Activated T-helper 2 cell treated with anti-CD3 and anti-CD28 coated beads, Interferon-gamma antibody, Interleukin-2, Interleukin-4, amounts not matched to agents 10 μg/mL and 5 μg/mL and 100 μg/mL, durations not matched to agents 14 hours and 24 hours and 36 hours (primary cell): ENCODE data around the gene CHKA. TPM values are rescaled to one million over a fixed set of nuclear protein-coding genes. Genes with fewer than 3 reads are reported as not detected.

Experiments
- DNase-seq: peaks from one replicate; pipeline ENCODE4 v3.0.0; 2021; ENCODE audit warnings: low spot score
- H3K27ac Mint-ChIP-seq: one replicate; pipeline ENCODE4 v1.8.0; 2021; ENCODE audit warnings: mixed read lengths
- H3K27me3 Mint-ChIP-seq: one replicate; pipeline ENCODE4 v1.8.0; 2021; ENCODE audit warnings: low read depth, mixed read lengths
- H3K36me3 Mint-ChIP-seq: one replicate; pipeline ENCODE4 v1.8.0; 2021; ENCODE audit warnings: low read depth, mixed read lengths
- H3K4me1 Mint-ChIP-seq: one replicate; pipeline ENCODE4 v1.8.0; 2021; ENCODE audit warnings: low read depth, mixed read lengths
- H3K4me3 Mint-ChIP-seq: one replicate; pipeline ENCODE4 v1.8.0; 2021; ENCODE audit warnings: low read depth, mild to moderate bottlenecking, moderate library complexity, mixed read lengths
- H3K9me3 Mint-ChIP-seq: one replicate; pipeline ENCODE4 v1.8.0; 2021; ENCODE audit warnings: mixed read lengths
- intact Hi-C: fragments of 100-400 bp; cut with micrococcal nuclease; formaldehyde crosslinking; loops from one replicate; pipeline ENCODE4 v1.15.1; 2023
- total RNA-seq: library from RNA; stranded (reverse); gene quantifications from 2 replicates; pipeline ENCODE4 v1.2.3, GENCODE V29; 2022

CHKA gene
- total RNA-seq, 1 donor from 2014 or later, result 16.9 TPM

- Mint-ChIP-seq H3K27ac (no peak overlapping the region), H3K4me3 (no peak overlapping the region), H3K9me3 (no peaks in the 10 kb centered on the region), H3K27me3 (no peaks in the 10 kb centered on the region), H3K4me1 (no peaks in the 10 kb centered on the region), H3K36me3 (peaks cover 40% of the 10 kb centered on the region)
- no peak for DNase-seq
- intact Hi-C loops, result no loop called here
Observed at GRCh38 chr11:68051191-68052136, 69.7 kb downstream of the CHKA start.

GRCh38 chr11:68050371-68050841 lies 70.8 kb downstream of the CHKA start:
- no peaks in the 10 kb centered on the region for H3K9me3 Mint-ChIP-seq
- no peaks in the 10 kb centered on the region for H3K27me3 Mint-ChIP-seq
- H3K4me1 Mint-ChIP-seq, result no peaks in the 10 kb centered on the region
- H3K4me3 Mint-ChIP-seq, result no peak overlapping the region
- DNase-seq, result no peak
- H3K36me3 Mint-ChIP-seq, result peaks cover 44% of the 10 kb centered on the region
- intact Hi-C loops, result no loop called here
- H3K27ac Mint-ChIP-seq, result no peak overlapping the region

- DNase-seq, result no peak
- Mint-ChIP-seq H3K36me3 (peaks cover 49% of the 10 kb centered on the region), H3K27me3 (no peaks in the 10 kb centered on the region), H3K27ac (no peak overlapping the region), H3K9me3 (no peaks in the 10 kb centered on the region), H3K4me1 (no peaks in the 10 kb centered on the region), H3K4me3 (no peak overlapping the region)
- intact Hi-C loops, result no loop called here
Observed at GRCh38 chr11:68049509-68050370, 71.4 kb downstream of the CHKA start.

GRCh38 chr11:68048681-68049508 lies 72.3 kb downstream of the CHKA start:
- intact Hi-C loops, result no loop called here
- Mint-ChIP-seq H3K27ac (no peak overlapping the region), H3K36me3 (peaks cover 54% of the 10 kb centered on the region), H3K27me3 (no peaks in the 10 kb centered on the region), H3K4me1 (no peaks in the 10 kb centered on the region), H3K4me3 (no peak overlapping the region), H3K9me3 (no peaks in the 10 kb centered on the region)
- no peak for DNase-seq

GRCh38 chr11:68047437-68048290 lies 73.5 kb downstream of the CHKA start:
- intact Hi-C loops, result no loop called here
- DNase-seq, result no peak

GRCh38 chr11:68044898-68045351 lies 76.3 kb downstream of the CHKA start:
- H3K4me1 Mint-ChIP-seq, result peaks cover 4% of the 10 kb centered on the region
- peaks cover 36% of the 10 kb centered on the region for H3K36me3 Mint-ChIP-seq
- no peak overlapping the region for H3K4me3 Mint-ChIP-seq
- H3K27me3 Mint-ChIP-seq, result no peaks in the 10 kb centered on the region
- intact Hi-C loops, result no loop called here
- no peaks in the 10 kb centered on the region for H3K9me3 Mint-ChIP-seq
- no peak overlapping the region for H3K27ac Mint-ChIP-seq
- no peak for DNase-seq

More at GRCh38 chr11:68047437-68048290, 73.5 kb downstream of the CHKA start:
- H3K4me1 Mint-ChIP-seq, result no peaks in the 10 kb centered on the region
- H3K27me3 Mint-ChIP-seq, result no peaks in the 10 kb centered on the region
- peaks cover 47% of the 10 kb centered on the region for H3K36me3 Mint-ChIP-seq
- H3K9me3 Mint-ChIP-seq, result no peaks in the 10 kb centered on the region
- H3K27ac Mint-ChIP-seq, result no peak overlapping the region
- no peak overlapping the region for H3K4me3 Mint-ChIP-seq

- DNase-seq, result no peak
- peaks cover 36% of the 10 kb centered on the region for H3K36me3 Mint-ChIP-seq
- H3K9me3 Mint-ChIP-seq, result no peaks in the 10 kb centered on the region
- H3K4me1 Mint-ChIP-seq, result peaks cover 4% of the 10 kb centered on the region
- no peaks in the 10 kb centered on the region for H3K27me3 Mint-ChIP-seq
- H3K4me3 Mint-ChIP-seq, result no peak overlapping the region
- H3K27ac Mint-ChIP-seq, result no peak overlapping the region
- intact Hi-C loops, result no loop called here
Observed at GRCh38 chr11:68044145-68044813, 76.9 kb downstream of the CHKA start.

GRCh38 chr11:68043349-68044144 lies 77.6 kb downstream of the CHKA start:
- Mint-ChIP-seq H3K4me1 (peaks cover 4% of the 10 kb centered on the region), H3K27me3 (no peaks in the 10 kb centered on the region), H3K9me3 (no peaks in the 10 kb centered on the region), H3K36me3 (peaks cover 34% of the 10 kb centered on the region), H3K4me3 (no peak overlapping the region), H3K27ac (no peak overlapping the region)
- DNase-seq, result no peak
- intact Hi-C loops, result no loop called here

GRCh38 chr11:68043029-68043348 lies 78.2 kb downstream of the CHKA start:
- H3K27me3 Mint-ChIP-seq, result no peaks in the 10 kb centered on the region
- no peak overlapping the region for H3K27ac Mint-ChIP-seq
- H3K9me3 Mint-ChIP-seq, result no peaks in the 10 kb centered on the region
- peaks cover 28% of the 10 kb centered on the region for H3K36me3 Mint-ChIP-seq
- DNase-seq, result no peak
- intact Hi-C loops, result no loop called here
- H3K4me1 Mint-ChIP-seq, result peaks cover 4% of the 10 kb centered on the region
- no peak overlapping the region for H3K4me3 Mint-ChIP-seq

- Mint-ChIP-seq H3K4me1 (peaks cover 4% of the 10 kb centered on the region), H3K9me3 (no peaks in the 10 kb centered on the region), H3K36me3 (peaks cover 25% of the 10 kb centered on the region), H3K27ac (no peak overlapping the region), H3K4me3 (no peak overlapping the region), H3K27me3 (no peaks in the 10 kb centered on the region)
- intact Hi-C loops, result no loop called here
- no peak for DNase-seq
Observed at GRCh38 chr11:68042219-68043028, 78.8 kb downstream of the CHKA start.
